Esophagus squamous epithelium (tissue), 5 donors: Measurements from ENCODE around the gene EVA1A. TPM values are rescaled to one million over a fixed set of nuclear protein-coding genes. Genes with fewer than 3 reads are reported as not detected.

Experiments used
- DNase-seq: peaks from one replicate; lab custom pipeline; 2025; lab: John Stamatoyannopoulos, UW
- H3K27ac ChIP-seq, 4 donors: fragments of 200-600 bp; sonication (generic); one replicate each; pipeline ENCODE4 v1.5.1; 2016 to 2019; ENCODE audit warnings: mild to moderate bottlenecking in 1 of 4
- H3K27me3 ChIP-seq, 4 donors: fragments of 200-600 bp; sonication (generic); 1 replicate in 3 of 4; 2 replicates in 1 of 4; pipeline versions ENCODE4 v1.5.1 to v1.6.0; 2017 to 2021; ENCODE audit warnings: antibody characterized with exemption in 1 of 4
- H3K36me3 ChIP-seq, 3 donors: fragments of 200-600 bp; sonication (generic); one replicate each; pipeline ENCODE4 v1.5.1; 2016 to 2019
- H3K4me1 ChIP-seq, 3 donors: fragments of 200-600 bp; sonication (generic); one replicate each; pipeline ENCODE4 v1.5.1; 2017 to 2019
- H3K4me3 ChIP-seq, 4 donors: fragments of 200-600 bp; sonication (generic); 1 replicate in 3 of 4; 2 replicates in 1 of 4; pipeline ENCODE4 v1.5.1; 2016 to 2019; ENCODE audit warnings: mild to moderate bottlenecking in 2 of 4, moderate library complexity in 1 of 4
- H3K9me3 ChIP-seq, 3 donors: fragments of 200-600 bp; sonication (generic); one replicate each; pipeline ENCODE4 v1.5.1; 2016 to 2019
- POLR2A ChIP-seq, 4 donors: fragments of 450-650 bp; IDR thresholded peaks; one replicate each; pipeline ENCODE4 v1.6.1; 2017; ENCODE audit warnings: antibody characterized with exemption in 4 of 4, mild to moderate bottlenecking in 4 of 4, moderate library complexity in 3 of 4
- WGBS, 2 donors: methylation state at CpG; one replicate each; pipeline ENCODE4 v1.1.5; 2018; 5-methylcytosine and 5-hydroxymethylcytosine counted together
- intact Hi-C: fragments of 100-400 bp; cut with DNase I; formaldehyde crosslinking; loops from one replicate; pipeline ENCODE4 v1.15.0; 2022
- total RNA-seq, 4 donors: library from RNA; depleted of rRNA; stranded (reverse); fragments of >200 nt; gene quantifications; one replicate each; pipeline ENCODE4 v1.1.0, GENCODE V29; 2016
- TF ChIP-seq, protein P1 (sequence below), 6 experiments: fragments of 450-650 bp in 4 of 6; fragments of 200-600 bp in 2 of 6; sonication (generic) in 2 of 6; IDR thresholded peaks; one replicate each; pipeline ENCODE4 v1.5.1; 2016 to 2019; ENCODE audit warnings: antibody characterized with exemption in 6 of 6, mild to moderate bottlenecking in 4 of 6, moderate library complexity in 4 of 6
- donor health status: DM: yes; HTN: yes; CAD: no.

The EVA1A gene
- total RNA-seq, 4 donors from 2014 or later = 0.26 to 9.4 (median 2.3) TPM; not detected in 1

- H3K27me3 ChIP-seq = no peaks in the 10 kb centered on the region
- peaks cover 0 to 6% (median 0%) of the 10 kb centered on the region in 3 donors for H3K4me1 ChIP-seq
- intact Hi-C loops = no loop called here
- no peaks in the 10 kb centered on the region for H3K36me3 ChIP-seq
- H3K27ac ChIP-seq = no peak overlapping the region
- DNase-seq = no peak
- H3K4me3 ChIP-seq = no peak overlapping the region
- 45 to 54% methylated on average over 6 of the region's 6 CpGs for WGBS, 2 donors
- H3K9me3 ChIP-seq = no peaks in the 10 kb centered on the region
- TF ChIP-seq POLR2A (IDR thresholded peaks at IDR 0.05) = no peak
- TF ChIP-seq, protein P1, sequence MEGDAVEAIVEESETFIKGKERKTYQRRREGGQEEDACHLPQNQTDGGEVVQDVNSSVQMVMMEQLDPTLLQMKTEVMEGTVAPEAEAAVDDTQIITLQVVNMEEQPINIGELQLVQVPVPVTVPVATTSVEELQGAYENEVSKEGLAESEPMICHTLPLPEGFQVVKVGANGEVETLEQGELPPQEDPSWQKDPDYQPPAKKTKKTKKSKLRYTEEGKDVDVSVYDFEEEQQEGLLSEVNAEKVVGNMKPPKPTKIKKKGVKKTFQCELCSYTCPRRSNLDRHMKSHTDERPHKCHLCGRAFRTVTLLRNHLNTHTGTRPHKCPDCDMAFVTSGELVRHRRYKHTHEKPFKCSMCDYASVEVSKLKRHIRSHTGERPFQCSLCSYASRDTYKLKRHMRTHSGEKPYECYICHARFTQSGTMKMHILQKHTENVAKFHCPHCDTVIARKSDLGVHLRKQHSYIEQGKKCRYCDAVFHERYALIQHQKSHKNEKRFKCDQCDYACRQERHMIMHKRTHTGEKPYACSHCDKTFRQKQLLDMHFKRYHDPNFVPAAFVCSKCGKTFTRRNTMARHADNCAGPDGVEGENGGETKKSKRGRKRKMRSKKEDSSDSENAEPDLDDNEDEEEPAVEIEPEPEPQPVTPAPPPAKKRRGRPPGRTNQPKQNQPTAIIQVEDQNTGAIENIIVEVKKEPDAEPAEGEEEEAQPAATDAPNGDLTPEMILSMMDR (IDR thresholded peaks at IDR 0.05) = no peak
Measured at GRCh38 chr2:75523313-75524275, 37.1 kb downstream of the EVA1A start.

- no peaks in the 10 kb centered on the region for H3K27me3 ChIP-seq
- H3K36me3 ChIP-seq = no peaks in the 10 kb centered on the region
- 76 to 77% methylated on average over 4 to 5 of the region's 5 CpGs for WGBS, 2 donors
- intact Hi-C loops = no loop called here
- H3K4me1 ChIP-seq = no peaks in the 10 kb centered on the region
- no peak for TF ChIP-seq POLR2A (IDR thresholded peaks at IDR 0.05)
- TF ChIP-seq, protein P1 (IDR thresholded peaks at IDR 0.05) = no peak
- H3K4me3 ChIP-seq = no peak overlapping the region
- H3K9me3 ChIP-seq = no peaks in the 10 kb centered on the region
- H3K27ac ChIP-seq = no peak overlapping the region
- no peak for DNase-seq
Measured at GRCh38 chr2:75522543-75523312, 38.0 kb downstream of the EVA1A start.

GRCh38 chr2:75521225-75521872 is 39.4 kb downstream of the EVA1A start:
- no peaks in the 10 kb centered on the region for H3K27me3 ChIP-seq
- H3K36me3 ChIP-seq = no peaks in the 10 kb centered on the region
- DNase-seq = no peak
- H3K27ac ChIP-seq = no peak overlapping the region
- H3K4me1 ChIP-seq = no peaks in the 10 kb centered on the region
- TF ChIP-seq POLR2A (IDR thresholded peaks at IDR 0.05) = no peak
- TF ChIP-seq, protein P1 (IDR thresholded peaks at IDR 0.05) = no peak
- no peak overlapping the region for H3K4me3 ChIP-seq
- 85 to 88% methylated on average over 3 of the region's 3 CpGs for WGBS, 2 donors
- no peaks in the 10 kb centered on the region for H3K9me3 ChIP-seq
- intact Hi-C loops = no loop called here

- no peak for TF ChIP-seq POLR2A (IDR thresholded peaks at IDR 0.05)
- TF ChIP-seq, protein P1 (IDR thresholded peaks at IDR 0.05) = no peak
- no peak for DNase-seq
- no peaks in the 10 kb centered on the region for H3K36me3 ChIP-seq
- H3K27me3 ChIP-seq = no peaks in the 10 kb centered on the region
- no peak overlapping the region for H3K27ac ChIP-seq
- intact Hi-C loops = no loop called here
- no peaks in the 10 kb centered on the region for H3K9me3 ChIP-seq
- H3K4me1 ChIP-seq = no peaks in the 10 kb centered on the region
- H3K4me3 ChIP-seq = no peak overlapping the region
Measured at GRCh38 chr2:75519843-75520242, 40.9 kb downstream of the EVA1A start.
